KMS-11 (cell line): ENCODE results near the gene TET2.

Experiments
- H2AFZ ChIP-seq: fragments of 200-600 bp; sonication (generic); 2 replicates; pipeline ENCODE4 v1.6.1; 2016; ENCODE audit warnings: antibody characterized with exemption, mixed run types, low read depth
- H3K27ac ChIP-seq: fragments of 200-600 bp; sonication (generic); 2 replicates; pipeline ENCODE4 v1.6.1; 2016; ENCODE audit warnings: mild to moderate bottlenecking, mixed run types
- H3K27me3 ChIP-seq: fragments of 200-600 bp; sonication (generic); 2 replicates; pipeline ENCODE4 v1.6.1; 2017; ENCODE audit warnings: mild to moderate bottlenecking, low read depth, mixed run types, moderate library complexity; ENCODE audit not compliant: insufficient read depth
- H3K36me3 ChIP-seq: fragments of 200-600 bp; sonication (generic); 2 replicates; pipeline ENCODE4 v1.6.1; 2017; ENCODE audit warnings: mild to moderate bottlenecking, mixed run types; ENCODE audit not compliant: insufficient read depth
- H3K4me1 ChIP-seq: fragments of 200-600 bp; sonication (generic); 2 replicates; pipeline ENCODE4 v1.6.1; 2016; ENCODE audit warnings: mild to moderate bottlenecking, low read depth, mixed run types; ENCODE audit not compliant: poor library complexity, severe bottlenecking
- H3K4me2 ChIP-seq: fragments of 200-600 bp; sonication (generic); 2 replicates; pipeline ENCODE4 v1.7.0; 2016; ENCODE audit warnings: mild to moderate bottlenecking, mixed run types
- H3K4me3 ChIP-seq: fragments of 200-600 bp; sonication (generic); IDR thresholded peaks from 2 replicates; pipeline ENCODE4 v1.6.1; 2017; ENCODE audit warnings: low read depth, low read length, mixed read lengths; ENCODE audit not compliant: insufficient read depth
- H3K79me2 ChIP-seq: fragments of 200-600 bp; sonication (generic); 2 replicates; pipeline ENCODE4 v1.6.1; 2016; ENCODE audit warnings: low read depth, mixed run types; ENCODE audit not compliant: insufficient read depth
- H3K9ac ChIP-seq: fragments of 200-600 bp; sonication (generic); 2 replicates; pipeline ENCODE4 v1.6.1; 2016; ENCODE audit warnings: mild to moderate bottlenecking, mixed run types
- H4K20me1 ChIP-seq: fragments of 200-600 bp; sonication (generic); 2 replicates; pipeline ENCODE4 v1.6.1; 2016; ENCODE audit warnings: mild to moderate bottlenecking, mixed run types; ENCODE audit not compliant: insufficient read depth
- CTCF ChIP-seq: fragments of 200-600 bp; sonication (generic); conservative IDR thresholded peaks from 2 replicates; pipeline ENCODE4 v1.6.1; 2017; ENCODE audit warnings: low read depth, mild to moderate bottlenecking, antibody characterized with exemption, low read length, moderate library complexity, mixed read lengths

TET2 gene

GRCh38 chr4:105133976-105134375, 12.7 kb upstream of the TET2 start:
- Histone ChIP-seq H2AFZ (no peak overlapping the region), H3K27me3 (no peaks in the 10 kb centered on the region), H3K4me2 (no peak overlapping the region), H3K79me2 (no peaks in the 10 kb centered on the region), H4K20me1 (no peaks in the 10 kb centered on the region), H3K27ac (no peak overlapping the region), H3K4me1 (no peaks in the 10 kb centered on the region), H3K9ac (no peak overlapping the region), H3K36me3 (no peaks in the 10 kb centered on the region), H3K4me3 (no peak overlapping the region)
- no peak for TF ChIP-seq CTCF

- Histone ChIP-seq H3K36me3 (no peaks in the 10 kb centered on the region), H3K9ac (no peak overlapping the region), H3K79me2 (no peaks in the 10 kb centered on the region), H3K4me2 (no peak overlapping the region), H2AFZ (no peak overlapping the region), H3K4me3 (no peak overlapping the region), H3K27ac (no peak overlapping the region), H4K20me1 (no peaks in the 10 kb centered on the region), H3K27me3 (no peaks in the 10 kb centered on the region), H3K4me1 (no peaks in the 10 kb centered on the region)
- no peak for TF ChIP-seq CTCF
These were observed 10.9 kb upstream of the TET2 start for GRCh38 chr4:105135785-105136184.

- Histone ChIP-seq H3K4me3 (no peak overlapping the region), H3K27ac (no peak overlapping the region), H3K9ac (no peak overlapping the region), H3K4me1 (no peaks in the 10 kb centered on the region), H3K27me3 (no peaks in the 10 kb centered on the region), H3K4me2 (no peak overlapping the region), H4K20me1 (no peaks in the 10 kb centered on the region), H3K79me2 (no peaks in the 10 kb centered on the region), H3K36me3 (no peaks in the 10 kb centered on the region), H2AFZ (no peak overlapping the region)
- no peak for TF ChIP-seq CTCF
These were observed 9.4 kb upstream of the TET2 start for GRCh38 chr4:105137121-105137875.

DNA sequence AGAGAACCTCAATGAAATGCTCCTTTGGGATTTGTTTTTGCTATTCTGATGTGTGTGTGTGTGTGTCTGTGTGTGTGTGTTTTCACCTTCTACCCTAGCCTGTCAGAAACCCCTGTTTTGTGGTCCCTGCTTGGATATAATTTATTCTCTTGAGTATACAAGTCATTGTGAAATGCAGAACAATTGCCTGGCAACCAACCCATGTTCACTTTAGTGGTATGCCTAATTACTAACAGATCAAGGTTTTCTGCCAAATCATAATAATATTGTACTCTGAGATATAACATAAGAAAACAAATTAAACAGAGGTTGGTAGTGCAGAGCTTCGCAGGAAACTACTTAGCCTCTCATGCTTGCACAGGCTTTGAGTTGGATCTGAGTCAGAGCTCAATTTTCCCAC, 7.0 kb upstream of the TET2 start:
- Histone ChIP-seq H3K27me3 (no peaks in the 10 kb centered on the region), H3K36me3 (no peaks in the 10 kb centered on the region), H3K4me3 (no peak overlapping the region), H3K4me2 (no peak overlapping the region), H2AFZ (no peak overlapping the region), H3K79me2 (no peaks in the 10 kb centered on the region), H3K27ac (no peak overlapping the region), H3K9ac (no peak overlapping the region), H4K20me1 (no peaks in the 10 kb centered on the region), H3K4me1 (no peaks in the 10 kb centered on the region)
- TF ChIP-seq CTCF, result no peak
